LHCN-M2 (cell line): ENCODE data around the gene TEKT2. TPM values are rescaled to one million over a fixed set of nuclear protein-coding genes. Genes with fewer than 3 reads are reported as not detected.

ENCODE experiments used
- DNase-seq: peaks from one replicate; pipeline ENCODE4 v3.0.0-alpha.2; 2012; ENCODE audit warnings: low read depth
- polyA plus RNA-seq: library from polyadenylated mRNA; unstranded; fragments of >200 nt; gene quantifications from one replicate; pipeline ENCODE4 v1.2.1, GENCODE V29; 2012; ENCODE audit warnings: missing spikeins
- total RNA-seq: library from RNA; depleted of rRNA; stranded (reverse); fragments of >200 nt; gene quantifications from 2 replicates; pipeline ENCODE4 v1.2.3, GENCODE V29; 2014; rRNA removed

Gene TEKT2, protein sequence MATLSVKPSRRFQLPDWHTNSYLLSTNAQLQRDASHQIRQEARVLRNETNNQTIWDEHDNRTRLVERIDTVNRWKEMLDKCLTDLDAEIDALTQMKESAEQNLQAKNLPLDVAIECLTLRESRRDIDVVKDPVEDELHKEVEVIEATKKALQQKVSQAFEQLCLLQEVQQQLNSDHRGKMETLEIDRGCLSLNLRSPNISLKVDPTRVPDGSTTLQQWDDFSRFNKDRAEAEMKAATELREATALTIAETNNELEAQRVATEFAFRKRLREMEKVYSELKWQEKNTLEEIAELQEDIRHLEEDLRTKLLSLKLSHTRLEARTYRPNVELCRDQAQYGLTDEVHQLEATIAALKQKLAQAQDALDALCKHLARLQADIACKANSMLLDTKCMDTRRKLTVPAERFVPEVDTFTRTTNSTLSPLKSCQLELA
- not detected in 2 replicates for total RNA-seq
- polyA plus RNA-seq: not detected

DNA sequence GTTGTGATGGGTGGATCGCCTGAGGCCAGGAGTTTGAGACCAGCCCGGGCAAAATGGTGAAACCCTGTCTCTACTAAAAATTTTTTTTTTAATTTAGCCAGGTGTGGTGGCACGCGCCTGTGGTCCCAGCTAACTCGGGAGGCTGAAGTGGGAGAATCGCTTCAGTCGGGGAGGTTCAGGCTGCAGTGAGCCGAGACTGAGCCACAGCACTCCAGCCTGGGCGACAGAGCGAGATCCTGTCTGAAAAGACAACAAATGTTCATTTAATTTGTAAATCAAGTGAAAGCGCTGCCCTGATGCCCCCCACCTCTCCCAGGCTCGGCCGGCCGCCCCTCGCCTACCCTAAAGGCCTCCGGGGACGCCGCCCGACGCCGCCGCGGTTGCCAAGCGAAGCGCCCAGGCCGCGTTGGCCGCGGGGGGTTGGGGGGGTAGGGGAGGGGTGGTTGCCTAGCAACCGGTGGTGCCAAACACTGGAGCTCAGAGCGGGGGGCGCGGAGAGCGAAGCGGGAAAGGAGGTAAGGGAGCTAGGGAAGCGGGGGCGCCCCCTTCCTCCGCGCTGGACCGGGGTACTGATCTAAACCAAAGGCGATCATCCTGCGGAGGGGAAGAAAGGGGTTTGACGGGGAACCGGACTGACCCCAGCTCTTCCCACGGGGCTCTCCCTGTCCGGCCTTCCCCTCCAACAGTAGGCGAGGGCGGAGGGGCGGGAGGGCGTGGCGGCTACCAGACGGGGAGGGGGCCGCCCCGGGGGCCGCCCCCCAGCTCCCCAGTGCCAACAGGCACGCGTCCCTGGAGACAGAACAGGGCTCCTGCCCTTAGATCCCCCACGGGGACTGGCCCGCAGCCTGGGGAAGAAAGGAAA lies at the start of gene TEKT2:
Gene TEKT2 (plus strand): TSS at position 460 of the 862 bp plus-strand sequence. CDS start 828 bp downstream, outside the sequence.
- no peak for DNase-seq

DNA sequence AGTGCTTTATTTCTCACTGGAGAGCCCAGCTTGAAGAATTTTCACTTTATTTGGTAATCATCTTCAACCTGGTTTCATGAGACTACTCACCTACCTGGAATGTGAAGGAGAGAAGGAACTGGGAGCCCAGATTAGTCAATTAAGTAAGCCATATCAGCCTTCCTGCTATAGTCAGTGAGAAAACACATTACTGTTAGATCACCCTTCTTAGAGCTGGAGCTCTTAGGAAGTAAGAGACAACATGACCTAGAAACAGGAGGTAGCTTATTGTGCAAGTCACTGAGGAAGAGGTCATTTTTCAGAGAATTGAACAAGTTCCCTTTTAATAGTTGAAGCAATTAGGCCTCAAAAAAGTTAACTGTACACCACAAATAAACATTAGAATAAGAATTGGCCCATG lies 49.2 kb upstream of the TEKT2 start:
- peak; percentile 30 for DNase-seq

DNA sequence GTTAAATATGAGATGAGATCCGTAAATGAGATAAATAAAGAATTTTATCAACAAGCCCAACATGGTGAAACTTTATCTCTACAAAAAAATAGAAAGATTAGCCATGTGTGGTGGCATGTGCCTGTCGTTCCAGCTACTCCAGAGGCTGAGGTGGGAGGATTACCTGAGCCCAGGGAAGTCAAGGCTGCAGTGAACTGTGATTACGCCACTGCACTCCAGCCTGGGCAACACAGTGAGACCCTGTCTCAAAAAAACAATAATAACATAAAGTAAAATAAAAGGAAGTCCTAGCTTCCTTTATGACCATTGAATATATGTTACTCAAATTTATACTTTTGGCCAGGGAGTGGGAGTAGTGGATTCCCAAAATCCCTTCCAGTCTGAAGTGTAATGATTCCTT lies 48.7 kb upstream of the TEKT2 start:
- DNase-seq: no peak

DNA sequence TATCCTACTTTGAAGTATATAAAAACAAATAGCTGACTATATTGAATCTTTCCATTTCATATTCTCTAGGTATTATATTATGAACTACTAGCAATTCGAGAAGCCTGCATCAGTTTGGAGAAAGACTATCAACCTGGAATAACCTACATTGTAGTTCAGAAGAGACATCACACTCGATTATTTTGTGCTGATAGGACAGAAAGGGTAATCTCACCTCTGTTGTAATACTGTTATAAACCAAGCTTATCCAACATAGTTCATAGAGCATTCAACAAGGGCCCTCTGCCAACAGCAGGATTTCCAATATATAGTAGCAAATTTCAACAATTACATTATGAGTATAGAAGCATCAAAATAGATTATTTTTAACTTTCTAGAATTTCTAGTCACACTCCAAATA lies 43.7 kb upstream of the TEKT2 start:
- DNase-seq: no peak

DNA sequence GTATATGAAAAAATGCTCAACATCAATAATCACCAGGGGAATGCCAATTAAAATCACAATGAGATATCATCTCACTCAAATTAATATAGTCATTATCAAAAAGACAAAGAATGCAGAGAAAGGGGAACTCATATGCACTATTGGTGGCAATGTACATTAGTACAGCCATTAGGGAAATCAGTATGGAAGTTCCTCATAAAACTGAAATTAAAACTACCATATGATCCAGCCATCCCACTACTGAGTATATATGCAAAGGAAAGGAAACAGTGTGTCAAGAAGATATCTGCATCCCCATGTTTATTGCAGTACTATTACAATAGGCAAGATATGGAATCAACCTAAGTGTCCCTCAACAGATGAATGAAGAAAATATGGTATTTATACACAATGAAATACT lies 32.1 kb upstream of the TEKT2 start:
- DNase-seq: no peak

DNA sequence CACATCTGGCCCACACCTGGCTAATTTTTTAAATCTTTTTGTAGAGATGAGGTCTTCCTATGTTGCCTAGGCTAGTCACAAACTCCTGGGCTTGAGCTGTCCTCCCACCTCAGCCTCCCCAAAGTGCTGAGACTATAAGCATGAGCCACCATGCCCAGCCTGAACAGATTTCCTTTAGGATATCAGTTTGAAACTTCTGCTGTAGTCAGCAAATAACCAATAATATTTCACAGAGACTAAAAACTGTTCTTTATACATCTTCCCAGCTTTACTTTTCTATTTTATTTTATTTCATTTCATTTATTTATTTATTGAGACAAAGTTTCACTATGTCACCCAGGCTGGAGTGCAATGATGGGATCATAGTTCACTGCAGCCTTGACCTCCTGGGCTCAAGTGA lies 29.9 kb upstream of the TEKT2 start:
- no peak for DNase-seq

DNA sequence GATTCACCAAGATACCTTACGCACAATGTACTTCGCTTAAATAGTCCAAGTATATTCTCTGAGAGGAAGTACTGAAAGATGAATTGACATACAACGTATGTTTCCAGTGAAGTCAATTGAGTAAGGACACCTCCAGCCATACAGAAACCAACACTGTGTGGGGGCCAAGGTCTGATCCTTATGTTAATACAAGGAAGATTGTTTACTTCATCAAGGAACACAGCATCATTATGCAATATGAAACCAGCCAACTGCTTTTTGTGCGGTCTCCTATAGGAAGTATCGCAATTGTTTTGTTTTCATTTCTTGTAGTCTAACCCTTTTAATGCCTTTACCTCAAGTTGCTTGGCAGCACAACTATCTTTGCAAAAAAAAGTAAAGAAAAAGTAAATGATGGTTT lies 28.2 kb upstream of the TEKT2 start:
- no peak for DNase-seq

DNA sequence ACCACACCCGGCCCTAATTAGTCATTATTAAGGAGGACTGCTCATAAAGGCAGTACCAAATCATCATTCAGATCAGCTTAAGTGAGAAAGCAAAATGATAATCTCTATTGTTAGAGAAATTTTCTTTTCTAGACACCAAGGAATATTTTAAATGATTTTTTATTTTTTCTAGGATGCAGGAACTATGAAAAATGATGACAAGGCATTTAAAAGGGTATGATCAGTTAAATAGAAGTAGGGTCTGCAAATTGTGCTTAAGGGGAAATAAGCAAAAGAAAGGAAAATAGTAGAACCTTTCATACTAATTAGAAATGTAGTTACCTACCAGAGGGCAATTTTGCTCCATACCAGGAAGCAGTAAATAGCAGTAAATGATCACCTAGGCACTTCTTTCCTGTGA lies 21.6 kb upstream of the TEKT2 start:
- no peak for DNase-seq

DNA sequence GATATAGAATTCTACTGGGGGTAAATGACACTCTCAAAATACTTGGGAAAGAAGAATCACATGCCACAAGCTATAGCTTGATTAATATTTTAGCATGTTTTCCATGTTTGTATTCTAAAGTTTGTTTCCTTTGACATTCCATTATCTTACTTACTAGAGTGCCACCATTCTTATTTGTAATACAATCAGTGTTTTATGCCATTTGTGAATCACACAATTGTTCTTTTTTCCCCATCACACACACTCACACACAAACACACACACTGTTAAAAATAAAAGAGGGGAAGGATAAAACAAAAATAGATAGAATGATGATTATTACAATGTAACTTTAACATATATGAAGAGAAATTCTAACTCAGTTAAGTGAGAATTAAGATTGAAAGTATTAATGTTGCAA lies 16.0 kb upstream of the TEKT2 start:
- DNase-seq: no peak

DNA sequence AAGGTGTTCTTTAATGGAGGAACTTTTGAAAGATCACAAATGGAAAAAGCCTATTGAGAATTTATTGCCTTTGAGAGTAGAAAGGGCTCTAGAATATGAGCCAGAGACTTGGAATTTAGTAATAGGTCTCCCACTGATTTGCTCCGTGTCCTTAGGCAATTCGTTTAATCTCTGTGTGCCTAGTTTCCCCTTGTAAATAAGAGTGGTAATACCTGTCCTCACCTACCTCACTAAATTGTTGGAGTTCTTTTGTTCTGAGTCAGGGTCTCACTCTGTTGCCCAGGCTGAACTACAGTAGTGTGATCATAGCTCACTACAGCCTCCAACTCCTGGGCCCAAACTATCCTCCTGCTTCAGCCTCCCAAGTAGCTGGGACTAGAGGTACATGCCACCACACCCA lies 15.0 kb upstream of the TEKT2 start:
- no peak for DNase-seq

DNA sequence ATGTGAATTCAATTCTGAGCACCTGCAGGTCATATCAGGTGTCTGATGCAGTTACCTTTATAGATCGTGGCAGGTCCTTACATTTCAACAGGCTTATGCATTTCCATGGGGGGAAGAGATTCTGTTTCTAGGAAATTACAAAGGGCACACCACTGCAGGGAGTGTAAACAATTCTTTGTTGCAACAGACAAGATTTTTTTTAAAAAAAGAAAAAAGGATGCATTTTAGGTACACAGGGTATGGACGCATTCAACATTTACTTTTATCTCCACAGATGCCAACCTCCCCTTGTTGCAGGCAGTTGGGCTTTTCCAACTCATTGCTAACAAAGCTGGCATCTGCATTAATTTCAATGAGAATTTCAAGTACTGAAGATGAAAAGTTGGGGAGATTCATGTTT lies 13.5 kb upstream of the TEKT2 start:
- no peak for DNase-seq

DNA sequence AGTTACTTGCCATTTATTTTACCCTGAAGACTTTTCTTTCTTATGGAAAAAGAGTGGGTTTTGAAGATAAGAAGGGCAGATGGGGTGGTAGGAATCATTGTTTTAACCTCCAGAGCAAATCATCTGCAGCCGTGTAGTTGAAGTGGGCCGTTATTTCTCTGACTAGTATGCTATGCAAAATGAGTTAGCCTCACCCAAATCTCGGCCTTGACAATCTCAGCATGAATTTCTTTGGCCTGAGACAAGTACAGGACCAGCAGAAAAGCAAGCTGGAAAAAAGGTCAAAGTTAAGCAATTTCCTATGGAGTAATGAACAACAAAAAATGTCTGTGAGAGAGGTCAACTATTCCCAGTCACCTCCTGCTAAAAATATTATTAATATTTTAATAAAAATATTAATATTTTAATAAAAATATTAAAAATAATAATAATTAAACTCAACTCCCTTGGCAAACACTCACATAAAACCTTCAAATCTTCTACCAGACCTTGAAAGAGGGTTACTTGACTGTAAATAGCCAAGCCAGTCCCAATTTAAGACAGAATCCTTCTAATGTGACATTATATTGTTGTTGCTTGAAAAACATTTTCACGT lies 6.8 kb upstream of the TEKT2 start:
- DNase-seq: no peak

DNA sequence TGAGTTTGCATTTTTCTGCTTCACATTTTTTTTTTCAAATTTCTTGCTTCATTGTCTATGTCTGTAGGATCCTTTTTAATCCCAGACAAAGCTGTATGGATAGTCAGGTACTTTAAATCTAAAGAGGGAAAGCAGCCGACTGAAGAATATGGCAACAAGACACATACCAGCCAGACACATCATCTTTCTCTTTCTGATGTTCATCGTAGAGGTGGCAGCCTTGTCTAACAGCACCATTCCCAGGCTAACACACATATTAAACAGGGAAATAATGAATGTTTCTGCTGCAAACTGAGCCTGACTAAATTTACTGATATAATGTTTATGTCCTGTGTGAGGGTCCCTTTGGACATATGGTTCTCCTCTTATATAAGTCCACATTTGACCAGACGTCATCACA lies 3.7 kb upstream of the TEKT2 start:
- no peak for DNase-seq

DNA sequence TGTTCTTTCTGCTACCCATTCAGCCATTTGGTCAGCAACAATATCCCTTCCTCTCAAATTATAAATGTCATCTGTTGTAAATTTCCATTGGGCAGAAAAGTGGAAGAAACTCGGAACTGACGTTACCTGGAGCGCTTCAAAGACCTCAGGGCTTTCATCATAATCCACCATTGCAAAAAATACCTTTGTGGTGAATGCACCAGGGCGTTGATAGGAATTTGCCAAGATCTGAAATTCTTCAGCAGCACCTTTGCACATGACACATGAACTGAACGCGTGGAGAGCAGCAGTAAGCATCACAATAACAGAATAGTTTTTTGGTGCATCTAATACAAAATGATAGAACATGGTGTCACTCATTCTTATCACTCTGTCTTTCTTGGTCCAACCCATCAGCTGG lies 3.1 kb upstream of the TEKT2 start:
- no peak for DNase-seq

DNA sequence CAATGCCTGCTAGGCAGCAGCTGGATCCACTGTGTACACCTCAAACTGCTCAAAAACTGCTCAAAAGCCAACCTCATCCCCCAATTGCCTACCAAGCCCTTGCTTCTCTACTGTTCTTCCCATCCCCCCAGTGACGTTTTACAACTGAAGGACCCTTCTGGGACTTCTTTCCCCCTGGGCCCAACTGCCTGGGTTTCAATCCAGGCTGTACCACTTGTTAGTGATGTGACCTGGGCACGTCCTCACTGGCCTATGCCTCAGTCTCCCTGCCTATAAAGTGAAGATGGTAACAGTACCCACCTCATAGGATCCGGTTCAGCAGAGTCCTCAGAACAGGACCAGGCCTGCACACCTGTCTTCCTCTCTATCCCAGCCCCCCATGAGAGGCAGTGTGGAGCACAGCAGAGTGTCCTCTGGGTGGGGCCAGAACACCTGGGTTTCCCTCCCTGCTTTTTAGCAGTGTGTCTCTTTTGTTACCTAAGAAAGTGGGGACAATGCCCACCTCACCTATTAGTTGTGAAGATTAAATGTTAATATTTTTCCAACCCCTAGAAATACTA lies 1.9 kb upstream of the TEKT2 start:
- no peak for DNase-seq

DNA sequence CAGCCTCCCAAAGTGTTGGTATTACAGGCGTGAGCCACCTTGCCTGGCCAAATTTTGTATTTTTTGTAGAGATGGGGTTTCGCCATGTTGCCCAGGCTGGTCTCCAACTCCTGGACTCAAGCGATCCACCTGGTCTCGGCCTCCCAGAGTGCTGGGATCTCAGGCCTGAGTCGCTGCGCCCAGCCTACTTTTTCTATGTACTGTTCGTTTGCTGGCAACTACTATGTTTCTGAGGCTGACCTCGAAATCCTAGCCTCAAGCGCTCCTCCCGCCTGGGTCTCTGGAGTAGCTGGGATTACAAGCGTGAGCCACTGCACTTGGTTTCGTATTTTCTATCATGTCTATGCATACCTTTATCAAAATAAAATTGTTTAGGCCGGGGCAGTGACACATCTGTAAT lies 675 bp upstream of the TEKT2 start:
- no peak for DNase-seq

DNA sequence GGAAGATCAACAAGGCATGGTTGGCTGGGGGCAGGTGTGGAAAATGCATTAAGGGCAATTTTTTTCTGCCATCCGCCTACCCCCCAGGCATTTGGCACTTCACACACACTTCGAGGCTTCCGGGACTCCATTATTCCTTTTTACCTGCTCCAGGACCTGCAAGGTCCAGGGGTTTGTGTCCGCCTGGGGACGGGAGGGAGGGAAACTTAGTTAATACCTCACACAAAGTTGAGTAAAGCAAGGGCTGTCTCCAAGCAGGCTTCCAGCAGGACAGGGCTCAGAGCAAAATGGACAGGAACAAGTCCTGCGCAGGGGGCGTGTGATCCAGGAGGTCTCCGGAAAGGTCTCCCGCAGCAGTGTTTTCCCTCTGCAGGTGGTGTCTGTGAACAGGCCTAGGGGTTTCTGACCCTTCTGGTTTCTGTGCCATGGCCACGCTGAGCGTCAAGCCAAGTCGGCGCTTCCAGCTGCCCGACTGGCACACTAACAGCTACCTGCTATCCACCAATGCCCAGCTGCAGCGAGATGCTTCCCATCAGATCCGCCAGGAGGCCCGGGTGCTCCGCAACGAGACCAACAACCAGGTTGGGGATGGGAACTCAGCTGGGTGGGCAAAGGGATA lies 712 bp downstream of the TEKT2 start:
- DNase-seq: no peak

DNA sequence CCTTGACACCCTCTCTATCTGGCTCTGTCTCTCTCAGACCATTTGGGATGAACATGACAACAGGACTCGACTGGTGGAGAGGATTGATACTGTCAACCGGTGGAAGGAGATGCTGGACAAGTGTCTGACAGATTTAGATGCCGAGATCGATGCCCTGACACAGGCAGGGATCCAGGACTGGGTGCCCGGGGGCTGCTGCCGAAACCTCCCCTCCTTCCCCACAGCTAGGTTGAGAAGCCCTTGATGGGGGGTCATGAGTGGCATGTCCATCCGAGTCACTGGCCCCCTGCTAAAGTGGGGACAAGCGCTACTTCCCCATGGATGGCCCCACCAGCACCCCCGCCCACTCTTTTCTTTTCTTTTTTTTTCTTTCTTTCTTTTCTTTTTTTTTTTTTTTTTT lies 1.2 kb downstream of the TEKT2 start:
- DNase-seq: no peak

DNA sequence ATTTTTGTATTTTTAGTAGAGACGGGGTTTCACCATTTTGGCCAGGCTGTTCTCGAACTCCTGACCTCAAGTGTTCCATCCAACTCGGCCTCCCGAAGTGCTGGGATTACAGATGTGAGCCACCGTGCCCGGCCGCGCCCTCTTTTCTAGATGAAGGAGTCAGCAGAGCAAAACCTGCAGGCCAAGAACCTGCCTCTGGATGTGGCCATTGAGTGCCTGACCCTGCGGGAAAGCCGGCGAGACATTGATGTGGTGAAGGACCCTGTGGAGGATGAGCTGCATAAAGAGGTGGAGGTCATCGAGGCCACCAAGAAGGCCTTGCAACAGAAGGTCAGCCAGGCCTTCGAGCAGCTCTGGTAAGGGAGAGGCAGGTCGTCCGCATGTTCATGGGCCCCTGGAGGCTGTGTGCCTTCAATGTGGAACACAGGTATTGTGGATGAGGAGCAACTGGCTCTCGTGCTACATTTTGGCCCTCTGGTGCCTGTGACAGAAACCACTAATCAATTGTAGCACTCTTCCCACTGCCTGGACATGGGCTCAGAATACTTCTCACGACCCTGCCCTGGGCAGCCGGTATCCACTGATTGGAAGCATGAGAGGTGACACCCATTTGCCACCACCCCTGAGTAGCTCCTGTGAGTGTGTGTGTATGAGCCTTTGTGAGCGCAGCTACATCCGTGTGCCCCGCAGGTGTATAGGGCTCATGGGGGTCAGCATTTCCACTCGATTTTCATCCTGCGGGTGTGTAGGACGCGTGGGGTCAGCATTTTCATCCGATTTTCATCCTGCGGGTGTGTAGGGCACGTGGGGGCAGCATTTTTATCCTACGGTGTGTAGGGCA lies 2.0 kb downstream of the TEKT2 start:
- DNase-seq: no peak

DNA sequence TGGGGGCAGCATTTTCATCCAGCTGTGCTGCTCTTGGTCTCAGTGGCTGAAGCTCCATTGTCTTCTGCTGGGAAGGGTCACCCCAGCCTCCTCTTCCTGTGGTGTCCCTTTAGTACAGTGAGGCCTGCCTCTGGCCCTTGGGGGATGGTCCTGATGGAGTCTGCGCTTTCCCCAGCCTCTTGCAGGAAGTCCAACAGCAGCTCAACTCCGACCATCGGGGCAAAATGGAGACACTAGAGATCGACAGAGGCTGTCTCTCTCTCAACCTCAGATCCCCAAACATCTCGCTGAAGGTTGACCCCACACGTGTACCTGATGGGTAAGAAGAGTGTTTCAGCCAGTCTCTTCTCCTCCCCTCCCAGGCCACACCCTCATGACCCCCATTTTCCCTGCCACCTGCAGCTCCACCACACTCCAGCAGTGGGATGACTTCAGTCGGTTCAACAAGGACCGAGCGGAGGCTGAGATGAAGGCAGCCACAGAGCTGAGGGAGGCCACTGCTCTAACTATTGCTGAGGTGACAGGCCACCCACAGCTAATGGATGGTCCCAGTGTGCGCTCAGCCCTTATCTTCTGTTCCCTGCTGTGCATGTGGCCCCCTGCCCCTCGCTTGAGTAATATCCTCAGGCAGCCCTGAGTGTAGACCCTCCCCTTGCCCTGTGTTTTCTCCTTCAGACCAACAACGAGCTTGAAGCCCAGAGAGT lies 2.8 kb downstream of the TEKT2 start:
- no peak for DNase-seq
